GM19467 (cell line): ENCODE results near the gene MCEMP1.

Experiments
- ATAC-seq: cut with Tn5 transposase; IDR thresholded peaks from one replicate; pipeline ENCODE4 v1.9.1; 2021; ENCODE audit warnings: mild to moderate bottlenecking, moderate library complexity; ENCODE audit not compliant: unreplicated experiment

MCEMP1 gene, protein sequence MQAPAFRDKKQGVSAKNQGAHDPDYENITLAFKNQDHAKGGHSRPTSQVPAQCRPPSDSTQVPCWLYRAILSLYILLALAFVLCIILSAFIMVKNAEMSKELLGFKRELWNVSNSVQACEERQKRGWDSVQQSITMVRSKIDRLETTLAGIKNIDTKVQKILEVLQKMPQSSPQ

DNA sequence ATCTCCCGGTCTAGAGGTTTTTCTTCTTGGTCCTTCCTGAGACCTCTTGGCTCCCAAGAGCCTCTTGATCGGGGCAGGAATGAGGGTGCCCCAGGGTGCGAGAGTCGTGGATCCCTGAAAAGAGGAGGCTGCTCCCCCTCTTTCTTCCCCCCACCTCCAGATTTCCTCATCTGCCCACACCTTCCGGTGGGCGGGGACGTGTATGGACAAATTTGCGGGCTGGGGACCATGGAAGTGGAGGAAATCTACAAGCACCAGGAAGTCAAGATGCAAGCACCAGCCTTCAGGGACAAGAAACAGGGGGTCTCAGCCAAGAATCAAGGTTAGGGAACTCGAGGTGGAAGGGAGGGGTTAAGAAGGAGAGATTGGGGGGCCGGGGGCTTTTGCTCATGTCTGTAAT, at the start of gene MCEMP1:
Gene MCEMP1, plus strand, starts transcription at position 237 of the 400 bp plus-strand sequence. Its CDS starts 31 bp downstream, at position 268.
- no peak for ATAC-seq

DNA sequence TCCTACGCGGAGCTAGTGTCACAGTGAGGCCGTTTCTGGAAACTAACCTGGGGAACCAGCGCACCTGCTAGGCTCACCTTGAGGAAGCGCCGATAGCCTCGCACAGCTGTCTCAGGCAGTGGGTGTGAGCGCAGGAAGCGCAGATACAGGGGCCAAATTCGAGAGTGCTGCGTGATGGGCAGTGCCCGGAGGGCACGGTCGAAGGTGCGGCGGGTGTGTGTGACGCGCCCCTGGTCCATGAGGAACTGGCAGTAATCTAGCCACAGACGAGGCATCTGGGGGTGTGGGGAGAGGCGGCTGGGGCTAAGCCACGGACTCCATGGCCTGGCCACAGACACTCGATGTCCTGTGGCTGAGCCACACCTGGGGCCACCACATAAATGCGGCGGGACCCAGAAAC, 49.7 kb upstream of the MCEMP1 start:
- ATAC-seq = no peak

DNA sequence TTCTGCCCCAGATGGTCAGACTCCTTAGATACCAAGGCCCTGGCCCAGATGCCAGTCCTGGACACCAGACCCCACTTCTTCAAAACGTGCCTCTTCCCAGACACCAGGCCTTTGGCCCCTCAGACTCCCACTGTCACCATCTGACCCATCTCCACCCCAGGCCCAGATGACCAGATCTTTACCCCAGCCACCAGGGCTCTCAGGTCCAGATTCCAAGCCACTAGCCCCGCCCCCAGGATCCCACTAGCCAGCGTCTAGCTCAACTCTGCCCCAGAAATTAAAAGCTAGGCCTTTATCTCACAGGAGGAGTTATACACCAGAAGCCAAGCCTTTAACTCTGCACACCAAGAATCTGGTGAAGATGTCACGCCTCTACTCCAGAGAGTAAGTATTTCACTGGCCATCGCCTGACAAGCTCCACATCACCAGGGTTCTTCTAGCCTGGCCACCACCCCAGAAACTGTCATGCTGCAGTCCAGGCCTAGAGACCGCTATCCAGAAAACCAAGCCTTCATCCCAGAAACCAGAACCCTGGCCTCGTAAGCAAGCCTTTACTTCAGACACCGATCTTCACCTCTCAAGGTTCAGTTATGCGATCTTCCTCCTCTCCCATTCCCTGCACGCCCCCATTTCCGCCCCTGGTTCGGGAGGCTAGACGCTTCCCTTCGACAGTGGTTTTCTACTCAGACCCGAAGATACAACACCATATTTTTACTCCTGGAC, 48.1 kb upstream of the MCEMP1 start:
- no peak for ATAC-seq

DNA sequence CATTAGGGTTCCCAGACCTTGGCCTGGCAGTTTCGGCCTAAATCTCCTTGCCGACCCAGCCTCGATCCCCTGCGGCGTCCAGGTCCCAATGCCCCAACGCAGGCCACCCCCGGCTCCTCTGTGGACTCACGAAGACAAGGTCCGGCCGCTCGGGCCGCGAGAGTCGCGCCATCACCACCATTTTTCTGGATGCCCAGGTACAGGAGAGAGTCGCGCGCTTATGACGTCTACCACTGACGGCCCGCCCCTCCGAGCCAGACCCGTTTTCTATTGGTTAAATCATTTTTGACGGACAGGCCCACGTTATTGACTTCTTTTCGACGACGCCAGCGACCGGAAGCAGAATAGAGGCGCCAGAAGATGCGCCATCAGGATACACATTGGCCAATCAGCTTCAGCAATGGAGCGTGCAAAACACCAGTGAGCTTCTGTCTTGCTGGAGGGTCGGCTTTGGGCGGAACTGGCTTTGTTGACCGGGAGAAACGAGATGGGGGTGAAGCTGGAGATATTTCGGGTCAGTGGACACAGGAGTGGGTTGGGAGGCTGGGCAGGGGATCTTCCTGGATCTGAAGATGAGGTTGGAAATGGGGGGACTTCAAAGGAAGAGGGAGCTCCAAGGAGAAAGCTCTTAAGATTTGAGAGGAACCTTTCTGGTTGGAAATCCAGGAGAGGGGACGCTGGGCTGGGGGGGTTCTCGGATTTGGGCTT, 47.4 kb upstream of the MCEMP1 start, which contains the start of the genes PET100 and XAB2:
Gene PET100, plus strand, starts transcription at position 447 of the 708 bp plus-strand sequence. Its CDS starts 41 bp downstream, at position 488.
Gene XAB2, minus strand, starts transcription at position 199 of the 708 bp plus-strand sequence. Its CDS starts 18 bp downstream, at position 181.
- ATAC-seq = peak; percentile 88

DNA sequence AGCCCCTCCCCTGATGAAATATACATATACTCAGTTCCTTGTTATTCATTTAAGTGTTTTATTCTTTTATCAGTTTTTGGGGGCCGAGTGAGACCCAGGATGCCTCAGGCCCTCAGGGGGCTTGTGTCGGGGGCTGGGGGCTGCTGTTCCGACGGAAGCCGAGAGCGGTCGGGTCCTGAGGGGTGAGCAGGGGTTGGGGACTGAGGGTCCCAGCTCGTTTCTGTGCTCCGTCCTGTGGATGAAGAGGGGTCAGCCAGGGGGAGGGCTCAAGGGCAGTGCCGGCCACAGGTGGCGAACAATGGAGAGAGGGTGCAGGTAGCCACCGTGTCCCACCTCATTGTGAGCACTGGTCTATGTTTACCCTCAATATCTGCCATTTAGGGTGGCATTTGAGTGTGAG, 45.3 kb upstream of the MCEMP1 start:
- no peak for ATAC-seq

DNA sequence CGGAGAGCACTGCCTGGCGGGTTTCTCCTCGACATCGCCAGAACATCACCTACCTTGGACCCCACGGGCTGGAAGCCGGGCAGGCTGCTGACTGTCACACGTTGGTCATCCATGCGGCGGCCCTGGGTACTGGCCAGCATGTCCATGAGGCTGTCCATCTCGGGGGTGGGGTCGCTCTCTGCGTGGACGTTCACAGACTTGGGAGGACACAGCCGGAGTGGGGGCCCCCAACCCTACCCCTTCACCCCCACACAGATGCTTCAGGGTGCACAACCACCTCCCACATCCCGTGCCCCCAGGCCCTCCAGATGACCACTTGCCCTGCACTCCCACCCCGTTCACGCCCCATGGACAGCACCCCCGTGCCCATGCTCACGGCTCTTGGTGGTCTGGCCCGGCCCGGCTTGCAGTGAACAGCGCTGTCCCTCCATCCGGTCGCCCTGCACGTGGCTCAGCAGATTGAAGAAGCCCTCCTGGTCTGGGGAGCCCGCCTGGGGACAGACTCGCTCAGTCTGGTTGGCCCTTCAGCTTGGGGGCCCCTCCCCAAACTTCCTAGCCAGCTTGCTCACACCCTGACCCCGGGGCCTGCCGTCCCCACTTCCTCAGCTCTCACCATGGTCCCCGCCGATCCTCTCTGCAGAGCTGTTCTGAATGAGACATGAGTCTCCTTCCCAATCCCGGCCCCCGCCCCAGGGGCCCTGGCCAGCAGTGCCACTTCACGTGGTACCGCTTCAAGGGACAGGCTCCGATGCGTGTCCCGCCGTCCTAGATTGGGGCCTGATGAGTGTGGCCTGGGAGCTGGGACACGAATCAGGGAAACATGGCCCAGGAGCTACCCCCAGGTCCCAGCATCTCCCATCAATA, 44.3 kb upstream of the MCEMP1 start:
- ATAC-seq = no peak

DNA sequence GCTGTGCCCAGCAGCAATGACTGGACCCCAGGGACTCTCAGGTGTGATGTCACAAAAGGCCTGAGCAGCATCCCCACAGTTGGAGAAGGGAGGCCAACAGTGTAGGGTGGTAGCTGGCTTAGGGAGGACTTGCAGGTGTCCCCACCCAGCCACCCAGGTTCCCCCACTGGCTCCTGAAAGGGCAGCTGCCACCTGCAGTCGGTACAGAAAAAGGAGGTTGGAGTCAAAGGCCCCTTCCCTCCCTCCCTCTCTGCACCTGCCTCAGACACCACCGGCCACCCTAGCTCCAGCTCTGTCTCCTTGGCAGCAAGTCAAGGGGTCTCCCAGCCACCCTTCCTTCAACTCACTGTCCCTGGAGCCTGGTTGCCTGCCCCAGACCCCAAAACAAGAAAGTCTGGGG, 43.2 kb upstream of the MCEMP1 start, which contains the start of gene PCP2:
Gene PCP2, minus strand, starts transcription at position 22 of the 400 bp plus-strand sequence. CDS start 262 bp downstream, outside the sequence.
- no peak for ATAC-seq

DNA sequence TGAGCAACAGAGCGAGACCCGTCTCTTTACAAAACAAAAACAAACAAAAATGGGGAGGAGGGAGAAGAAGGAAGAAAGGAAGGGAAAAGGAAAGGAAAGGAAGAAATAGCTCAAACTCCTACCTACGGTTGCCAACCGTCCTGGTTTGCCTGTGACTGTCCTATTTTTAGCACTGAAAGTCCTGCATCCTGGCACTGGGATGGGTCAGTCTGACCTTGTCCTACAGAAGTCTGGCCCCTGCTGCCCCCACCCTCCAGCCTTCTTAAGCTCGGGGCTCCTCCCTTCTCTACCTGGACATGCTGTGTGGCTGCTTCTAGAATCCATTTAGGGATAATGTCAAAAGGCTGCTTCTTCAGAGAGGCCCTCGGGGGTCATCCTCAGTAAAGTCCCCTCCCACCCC, 41.2 kb upstream of the MCEMP1 start:
- no peak for ATAC-seq

DNA sequence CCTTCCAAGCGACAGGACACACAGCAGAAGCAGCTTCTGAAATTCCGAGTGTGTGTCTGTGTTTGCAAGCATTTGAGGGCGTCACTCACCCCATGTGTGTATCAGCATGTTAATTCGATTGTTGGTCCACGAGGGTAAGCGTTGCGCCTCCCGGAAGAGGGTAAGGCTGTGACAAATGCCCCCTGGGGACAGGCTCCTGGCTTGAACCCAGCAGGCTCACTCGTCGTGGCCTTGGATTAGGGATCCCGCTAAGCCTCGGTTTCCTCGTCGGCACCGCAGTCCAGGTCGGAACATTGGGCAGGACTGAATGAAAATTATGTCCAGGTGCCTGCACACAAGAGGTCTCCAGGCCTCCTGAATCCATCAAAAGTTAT, 40.6 kb upstream of the MCEMP1 start:
- ATAC-seq = no peak

DNA sequence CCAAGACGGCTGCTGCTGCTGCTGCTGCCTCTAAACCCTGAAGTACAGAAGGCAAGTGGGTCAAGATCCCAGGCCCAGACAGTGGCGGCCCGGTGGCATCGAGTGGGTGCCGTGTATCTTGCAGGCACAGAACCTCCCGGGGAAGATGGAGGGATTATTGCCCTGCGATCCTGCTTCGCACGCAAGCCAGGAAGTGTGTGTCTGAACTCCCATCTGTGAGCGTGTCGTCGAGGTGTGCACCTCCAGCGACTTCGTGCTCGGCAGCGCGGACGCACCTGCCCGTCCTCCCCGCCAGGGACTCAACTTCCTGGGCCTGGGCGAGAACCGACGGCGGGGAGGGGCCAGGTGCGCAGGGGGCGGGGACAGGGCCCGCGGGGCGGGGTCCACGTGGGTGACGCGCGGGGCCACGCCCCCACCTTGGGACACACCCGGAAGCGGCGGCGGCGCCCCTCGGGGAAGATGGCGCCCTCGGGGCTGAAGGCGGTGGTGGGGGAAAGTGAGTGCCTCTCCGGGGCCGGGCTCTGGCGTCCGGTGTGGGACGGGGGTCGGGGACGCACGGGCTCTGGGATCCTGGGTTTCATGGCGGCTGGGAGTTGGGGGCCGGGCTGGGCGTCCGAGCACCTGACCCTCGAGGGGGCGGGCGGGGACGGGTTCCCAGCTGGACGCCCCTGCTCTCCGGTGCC, 40.1 kb upstream of the MCEMP1 start, which contains the start of gene STXBP2:
Gene STXBP2, plus strand, starts transcription at position 420 of the 683 bp plus-strand sequence. Its CDS starts 40 bp downstream, at position 460.
- ATAC-seq = peak; percentile 56

DNA sequence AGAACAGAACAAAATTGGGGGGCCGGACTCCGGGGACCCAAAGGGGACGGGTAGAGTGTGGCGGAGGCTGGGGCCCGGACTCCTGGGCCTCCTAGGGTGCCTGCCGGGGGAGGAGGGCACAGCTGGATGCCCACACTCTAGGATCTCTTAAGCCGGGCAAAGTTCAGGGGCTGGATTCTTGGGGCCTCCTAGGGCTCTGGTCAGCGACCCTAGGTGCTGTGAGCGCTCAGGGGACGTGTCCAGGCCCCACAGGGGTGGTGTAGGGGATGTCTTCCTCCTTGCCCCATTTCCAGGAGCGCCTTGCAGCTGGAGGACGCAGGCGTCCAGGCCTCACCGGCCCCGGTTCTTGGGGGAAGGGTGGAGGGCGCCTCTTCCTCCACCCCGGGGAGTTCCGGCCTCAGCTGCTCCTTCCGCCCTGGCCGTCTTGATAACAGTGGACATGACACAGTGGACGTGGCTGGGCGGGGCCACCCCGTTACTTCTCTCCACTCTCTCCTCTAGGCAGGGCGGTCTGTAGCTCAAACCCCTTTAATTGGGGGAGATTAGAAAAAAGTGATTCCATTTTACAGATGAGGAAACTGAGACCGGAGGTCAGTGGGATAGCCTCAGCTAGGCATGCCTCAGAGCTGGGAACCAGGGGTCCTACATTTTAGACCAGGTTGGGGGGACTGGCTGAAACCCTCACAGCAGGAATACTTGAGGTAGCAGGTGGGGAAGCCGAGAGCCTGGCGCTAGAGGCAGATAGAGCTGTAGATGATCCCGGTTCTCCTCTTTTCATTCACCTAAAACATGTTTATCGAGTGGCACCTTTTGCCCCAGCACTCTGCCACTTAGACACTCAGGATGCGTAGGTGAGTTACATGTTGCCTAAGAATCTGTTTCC, 39.3 kb upstream of the MCEMP1 start:
- peak; percentile 19 for ATAC-seq

DNA sequence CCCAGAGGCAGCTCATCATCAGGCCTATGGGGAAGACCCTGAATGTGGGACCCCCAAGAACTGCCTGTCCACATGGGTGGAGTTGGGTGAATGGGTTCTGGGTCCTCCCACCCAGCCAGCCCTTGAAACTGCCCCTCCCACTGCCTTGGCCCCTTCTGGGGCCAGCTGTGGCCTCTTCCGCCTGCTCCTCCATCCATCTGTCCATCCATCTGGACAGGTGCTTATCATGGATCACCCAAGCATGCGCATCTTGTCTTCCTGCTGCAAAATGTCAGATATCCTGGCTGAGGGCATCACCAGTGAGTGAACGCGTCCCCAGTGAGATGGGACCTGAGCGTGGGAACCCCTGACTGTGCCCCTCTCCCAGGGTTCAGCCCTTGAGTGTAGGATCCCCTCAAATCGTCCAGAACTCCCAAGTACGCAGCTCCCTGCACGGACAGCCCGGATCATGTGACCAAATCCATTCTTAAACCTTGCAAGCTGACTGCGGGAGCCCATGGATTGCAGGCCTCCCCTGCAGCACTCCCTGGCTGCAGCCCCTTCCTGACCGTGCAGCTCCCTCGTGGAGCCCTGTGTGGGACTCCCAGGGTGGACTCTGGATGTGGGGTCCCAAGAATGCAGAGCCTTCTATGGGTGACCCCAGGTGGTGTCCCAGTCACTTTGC, 38.0 kb upstream of the MCEMP1 start:
- ATAC-seq = no peak

DNA sequence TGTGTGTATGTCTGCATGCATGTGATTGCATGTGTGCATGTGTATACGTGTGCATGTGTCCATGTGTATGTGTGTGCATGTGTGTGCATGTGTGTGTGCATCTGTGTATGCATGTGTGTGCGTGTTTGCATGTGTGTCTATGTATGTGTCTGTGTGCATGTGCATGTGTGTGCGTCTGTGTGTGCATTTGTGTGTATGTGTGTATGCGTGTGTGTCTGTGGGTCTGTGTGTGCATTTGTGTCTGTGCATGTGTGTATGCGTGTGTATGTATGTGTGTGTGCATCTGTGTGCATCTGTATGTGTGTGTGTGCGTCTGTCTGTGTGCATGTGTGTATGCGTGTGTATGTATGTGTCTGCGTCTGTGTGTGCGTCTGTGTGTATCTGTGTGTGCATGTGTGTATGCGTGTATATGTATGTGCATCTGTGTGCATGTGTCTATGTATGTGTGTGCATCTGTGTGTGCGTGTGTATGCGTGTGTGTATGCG, 37.0 kb upstream of the MCEMP1 start:
- ATAC-seq = no peak

DNA sequence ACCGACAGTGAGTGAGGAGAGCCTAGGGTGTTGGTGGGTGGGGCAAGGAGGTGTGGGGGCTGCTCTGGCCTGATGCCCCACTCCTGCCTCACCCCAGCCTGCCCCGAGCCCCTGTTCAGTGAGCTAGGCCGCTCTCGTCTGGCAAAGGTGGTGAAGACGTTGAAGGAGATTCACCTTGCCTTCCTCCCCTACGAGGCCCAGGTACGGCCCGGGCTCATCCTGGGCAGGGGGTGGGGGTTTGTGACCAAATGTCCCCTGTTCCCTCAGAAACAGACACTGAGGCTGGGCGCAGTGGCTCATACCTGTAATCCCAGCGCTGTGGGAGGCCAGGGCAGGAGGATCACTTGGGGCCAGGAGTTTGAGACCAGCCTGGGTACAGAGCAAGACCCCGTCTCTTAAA, 36.1 kb upstream of the MCEMP1 start:
- no peak for ATAC-seq

DNA sequence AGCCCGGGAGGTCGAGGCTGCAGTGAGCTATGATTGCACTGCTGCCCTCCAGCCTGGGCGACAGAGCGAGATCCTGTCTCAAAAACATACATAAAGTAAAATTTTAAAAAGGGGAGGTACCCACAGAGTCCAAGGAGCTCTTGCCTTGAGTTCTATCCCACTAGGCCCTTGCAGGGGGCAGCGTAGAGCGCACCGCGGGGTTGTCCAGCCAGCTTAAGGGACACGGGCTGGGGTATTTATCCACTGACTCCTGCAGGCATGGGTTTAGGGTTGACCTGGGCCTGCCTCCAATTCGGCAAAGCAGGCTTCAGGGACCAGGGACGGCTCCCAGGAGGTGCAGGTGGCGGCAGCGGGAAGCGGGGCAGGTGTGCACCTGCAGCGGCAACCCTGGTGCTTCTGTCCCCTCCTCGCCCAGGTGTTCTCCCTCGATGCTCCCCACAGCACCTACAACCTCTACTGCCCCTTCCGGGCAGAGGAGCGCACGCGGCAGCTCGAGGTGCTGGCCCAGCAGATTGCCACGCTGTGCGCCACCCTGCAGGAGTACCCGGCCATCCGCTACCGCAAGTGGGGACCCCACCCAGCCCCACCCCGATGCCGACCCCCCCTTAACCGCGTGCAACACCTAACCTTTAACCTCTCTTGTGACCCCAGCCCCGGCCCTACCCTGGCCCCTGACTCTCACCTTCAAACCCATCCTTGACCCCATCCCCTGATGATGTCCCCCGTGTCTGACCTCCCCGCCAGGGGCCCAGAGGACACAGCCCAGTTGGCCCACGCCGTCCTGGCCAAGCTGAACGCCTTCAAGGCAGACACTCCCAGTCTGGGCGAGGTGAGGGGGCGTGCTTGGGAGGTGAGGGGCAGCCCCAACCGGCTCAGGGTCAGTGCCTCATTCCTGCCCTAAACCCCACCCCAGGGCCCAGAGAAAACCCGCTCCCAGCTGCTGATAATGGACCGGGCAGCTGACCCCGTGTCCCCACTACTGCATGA, 35.3 kb upstream of the MCEMP1 start:
- ATAC-seq = no peak

DNA sequence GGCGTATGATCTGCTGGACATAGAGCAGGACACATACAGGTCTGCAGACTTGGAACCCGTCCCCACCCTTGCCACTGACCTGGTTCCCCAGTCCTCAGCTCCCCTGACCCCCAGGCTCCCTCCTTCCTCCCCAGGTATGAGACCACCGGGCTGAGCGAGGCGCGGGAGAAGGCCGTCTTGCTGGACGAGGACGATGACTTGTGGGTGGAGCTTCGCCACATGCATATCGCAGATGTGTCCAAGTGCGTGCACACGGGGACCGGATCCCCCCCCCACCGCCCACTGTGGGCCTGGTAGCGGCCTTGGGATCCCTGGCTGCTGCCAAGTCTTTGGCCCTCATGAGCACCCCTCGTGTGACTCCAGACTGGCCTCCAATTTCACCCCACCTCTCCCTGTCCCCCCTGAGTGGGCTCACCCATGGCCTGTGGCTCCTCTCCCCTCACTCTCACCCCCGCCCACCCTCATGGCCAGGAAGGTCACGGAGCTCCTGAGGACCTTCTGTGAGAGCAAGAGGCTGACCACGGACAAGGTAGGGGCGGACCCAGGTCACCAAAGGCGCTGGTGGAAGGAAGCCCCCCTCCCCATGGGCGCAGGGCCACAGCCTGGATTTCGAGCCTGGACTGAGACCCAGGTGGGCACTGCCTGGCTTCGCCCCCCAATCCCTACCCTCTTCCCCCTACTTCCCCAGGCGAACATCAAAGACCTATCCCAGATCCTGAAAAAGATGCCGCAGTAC, 34.4 kb upstream of the MCEMP1 start:
- ATAC-seq = no peak

DNA sequence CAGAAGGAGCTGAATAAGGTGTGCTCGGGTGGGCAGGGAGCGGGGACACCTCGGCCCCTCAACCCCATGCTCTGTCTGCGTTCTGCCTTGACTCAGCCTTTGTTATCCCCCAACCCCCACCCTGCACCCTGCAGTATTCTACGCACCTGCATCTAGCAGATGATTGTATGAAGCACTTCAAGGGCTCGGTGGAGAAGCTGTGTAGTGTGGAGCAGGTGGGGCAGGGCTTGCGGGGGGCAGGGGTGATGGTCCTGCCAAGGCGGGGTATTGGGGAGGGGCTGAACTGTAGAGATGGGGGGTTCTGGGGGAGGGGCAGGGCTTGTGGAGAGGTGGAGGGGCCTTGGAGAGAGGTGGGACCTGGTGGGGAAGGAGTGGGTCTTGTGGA, 33.9 kb upstream of the MCEMP1 start:
- no peak for ATAC-seq
